Jurkat, Clone E6-1 (cell line): Measurements from ENCODE around the gene CELSR1.
"Not testable (repeated sequence)": the region's sequence is repeated elsewhere in the genome, so short reads cannot be mapped to it uniquely, and the experiment has no call there.

Source experiments
- DNase-seq: peaks from one replicate; pipeline ENCODE4 v3.0.0-alpha.2; 2011; ENCODE audit warnings: low read depth, low spot score
- H3K4me3 ChIP-seq: 2 replicates; pipeline ENCODE4 v1.5.1; 2011; ENCODE audit warnings: mild to moderate bottlenecking, low read length, control low read depth, moderate library complexity

Gene CELSR1

DNA sequence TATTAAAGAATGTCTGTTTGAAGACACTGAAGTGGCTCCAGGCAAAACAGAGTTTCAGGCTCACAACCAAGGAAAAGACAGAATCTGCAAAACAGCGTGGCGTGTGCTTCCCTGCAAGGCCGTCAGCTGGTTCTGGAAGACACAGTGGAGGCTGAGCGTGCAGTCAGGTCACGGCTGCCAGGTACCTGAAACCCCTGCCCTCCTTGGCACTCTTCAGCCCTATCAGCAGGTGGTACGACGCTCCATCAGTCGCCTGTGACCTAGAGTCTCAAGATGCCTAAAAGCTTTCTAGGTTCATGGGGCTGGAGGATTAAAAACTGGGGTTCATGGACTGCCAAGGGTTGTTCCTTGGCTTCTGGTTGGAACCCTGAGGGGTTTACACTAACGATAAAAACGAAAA lies 136.1 kb downstream of the CELSR1 start:
- H3K4me3 ChIP-seq: no peak overlapping the region
- no peak for DNase-seq

- no peak overlapping the region for H3K4me3 ChIP-seq
Observed at GRCh38 chr22:46399251-46400024, 138.0 kb downstream of the CELSR1 start.

GRCh38 chr22:46397951-46398350 lies 139.5 kb downstream of the CELSR1 start:
- no peak for DNase-seq
- H3K4me3 ChIP-seq: no peak overlapping the region

More at GRCh38 chr22:46399251-46400024, 138.0 kb downstream of the CELSR1 start:
- DNase-seq: peak; percentile 46

DNA sequence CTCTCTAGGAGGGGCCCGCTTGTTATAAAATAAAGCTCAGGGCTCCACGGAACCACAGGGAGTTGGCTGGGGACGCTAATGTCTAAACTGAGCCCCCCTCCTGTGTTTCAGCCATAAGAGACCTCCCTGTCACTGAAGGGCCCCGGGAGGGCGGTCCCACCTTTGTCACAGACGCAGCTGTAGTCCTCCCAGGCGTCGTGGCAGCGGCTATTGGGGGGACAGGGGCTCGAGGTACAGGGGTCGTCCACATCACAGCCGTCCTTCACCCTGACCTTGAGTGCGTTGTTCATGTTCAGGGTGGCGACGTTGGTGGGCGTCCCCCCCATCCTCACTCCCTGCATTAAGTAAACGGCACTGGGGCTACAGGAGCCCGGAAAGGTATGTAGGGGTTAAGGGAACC lies 139.9 kb downstream of the CELSR1 start:
- DNase-seq: no peak
- H3K4me3 ChIP-seq: no peak overlapping the region

DNA sequence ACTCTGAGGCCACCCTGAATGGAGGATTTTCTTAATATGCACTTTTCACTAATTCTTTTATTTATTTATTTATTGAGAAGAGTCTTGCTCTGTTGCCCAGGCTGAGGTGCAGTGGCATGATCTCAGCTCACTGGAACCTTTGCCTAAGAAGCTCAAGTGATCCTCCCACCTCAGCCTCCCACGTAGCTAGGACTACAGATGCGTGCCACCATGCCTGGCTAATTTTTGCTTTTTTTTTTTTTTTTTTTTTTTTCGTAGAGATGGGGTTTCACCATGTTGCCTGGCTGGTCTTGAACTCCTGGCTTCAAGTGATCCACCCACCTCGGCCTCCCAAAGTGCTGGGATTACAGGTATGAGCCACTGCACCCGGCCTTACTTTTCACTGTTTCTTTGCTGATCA lies 140.4 kb downstream of the CELSR1 start:
- not testable (repeated sequence) for H3K4me3 ChIP-seq, DNase-seq

GRCh38 chr22:46395145-46395544 lies 142.3 kb downstream of the CELSR1 start:
- DNase-seq: no peak
- no peak overlapping the region for H3K4me3 ChIP-seq

DNA sequence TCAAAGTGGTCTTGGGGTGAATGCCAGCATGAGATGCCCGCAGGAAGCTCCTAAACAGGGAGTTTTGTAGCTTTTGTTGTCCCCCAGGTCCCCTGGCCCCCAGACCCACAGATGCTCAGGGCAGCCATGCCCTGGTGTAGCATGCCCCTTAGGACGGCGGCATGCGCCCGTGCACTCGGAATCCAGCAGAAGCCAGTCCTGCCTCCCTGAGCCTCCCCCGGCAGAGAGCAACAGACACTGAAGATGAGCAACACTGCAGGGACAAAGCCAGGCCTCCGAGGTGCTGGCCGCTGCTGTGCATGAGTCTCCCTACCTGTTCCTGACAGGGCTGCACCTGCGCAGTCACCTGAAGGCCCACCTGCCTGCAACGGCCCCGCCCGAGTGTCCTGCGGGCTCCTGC lies 142.8 kb downstream of the CELSR1 start:
- no peak overlapping the region for H3K4me3 ChIP-seq
- no peak for DNase-seq

- DNase-seq: peak; percentile 65
- H3K4me3 ChIP-seq: no peak overlapping the region
Observed at GRCh38 chr22:46393873-46394272, 143.5 kb downstream of the CELSR1 start.

DNA sequence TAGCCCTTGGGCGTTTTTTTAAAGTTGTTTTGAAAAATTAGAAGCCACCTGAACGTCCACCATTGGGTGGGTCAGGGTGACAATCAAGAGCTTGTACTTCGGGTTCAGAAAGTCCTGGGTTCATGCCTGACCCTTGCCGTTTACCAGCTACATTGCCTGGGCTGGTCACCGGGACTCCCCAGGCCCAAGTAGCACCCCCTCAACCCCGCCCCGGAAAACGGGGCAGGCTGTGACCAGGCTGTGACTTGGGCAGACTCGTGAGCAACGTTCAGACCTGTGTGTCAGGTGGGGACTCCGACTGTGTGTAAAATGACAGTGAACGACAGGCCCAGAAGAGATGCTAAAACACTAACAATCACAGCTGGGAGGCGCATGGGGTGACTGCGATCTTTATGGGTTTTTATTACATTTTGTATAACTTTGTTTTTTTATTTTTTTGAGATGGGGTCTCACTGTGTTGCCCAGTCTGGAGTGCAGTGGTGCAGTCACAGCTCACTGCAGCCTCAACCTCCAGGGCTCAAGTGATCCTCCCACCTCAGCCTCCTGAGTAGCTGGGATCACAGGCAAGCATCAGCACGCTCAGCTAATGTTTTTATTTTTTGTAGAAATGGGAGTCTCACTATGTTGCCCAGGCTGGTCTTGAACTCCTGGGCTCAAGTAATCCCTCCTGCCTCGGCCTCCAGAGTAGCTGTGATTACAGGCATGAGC lies 145.1 kb downstream of the CELSR1 start:
- DNase-seq: no peak
- no peak overlapping the region for H3K4me3 ChIP-seq

- no peak overlapping the region for H3K4me3 ChIP-seq
- no peak for DNase-seq
Observed at GRCh38 chr22:46391486-46392136, 145.8 kb downstream of the CELSR1 start.

GRCh38 chr22:46390652-46391301 lies 146.6 kb downstream of the CELSR1 start:
- H3K4me3 ChIP-seq: no peak overlapping the region
- DNase-seq: no peak

- DNase-seq: no peak
- no peak overlapping the region for H3K4me3 ChIP-seq
Observed at GRCh38 chr22:46390105-46390651, 147.2 kb downstream of the CELSR1 start.

GRCh38 chr22:46389081-46389480 lies 148.3 kb downstream of the CELSR1 start:
- DNase-seq: no peak
- H3K4me3 ChIP-seq: no peak overlapping the region

DNA sequence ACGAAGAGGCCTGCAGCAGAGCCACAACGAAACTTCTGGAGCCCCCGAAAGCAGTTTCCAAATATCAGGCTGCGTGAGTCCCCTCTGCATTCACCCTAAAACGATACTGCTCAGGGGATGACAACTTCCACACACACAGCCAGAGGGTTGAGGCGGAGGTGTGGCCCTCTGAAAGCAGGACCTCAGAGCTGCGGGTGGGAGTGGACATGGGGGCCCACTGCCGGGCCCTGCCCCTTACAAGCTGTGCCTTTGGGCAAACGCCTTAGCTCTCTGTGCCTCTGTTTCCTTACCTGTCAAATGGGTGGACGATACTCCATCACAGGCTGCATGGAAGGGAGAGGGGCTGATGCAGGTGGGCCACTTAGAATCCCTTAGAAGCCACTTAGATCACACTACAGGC lies 148.8 kb downstream of the CELSR1 start:
- no peak overlapping the region for H3K4me3 ChIP-seq
- DNase-seq: no peak

DNA sequence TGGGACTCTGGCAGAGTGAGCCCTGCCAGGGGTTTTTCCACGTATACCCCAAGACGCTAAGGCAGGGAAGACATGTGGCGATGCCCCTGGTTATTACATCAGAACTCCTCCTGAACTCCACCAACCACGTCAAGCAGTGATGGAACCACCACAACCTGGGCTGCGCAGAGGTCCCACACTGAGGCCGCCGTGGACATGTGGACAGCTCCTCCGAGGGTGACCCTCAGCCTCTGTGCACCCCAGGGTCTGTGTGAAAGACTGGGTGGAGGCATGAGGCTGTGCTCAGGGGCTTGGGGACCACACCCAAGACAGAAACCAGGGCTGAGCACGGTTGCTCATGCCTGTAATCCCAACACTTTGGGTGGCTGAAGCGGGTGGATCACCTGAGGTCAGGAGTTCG lies 149.7 kb downstream of the CELSR1 start:
- H3K4me3 ChIP-seq: no peak overlapping the region
- no peak for DNase-seq

GRCh38 chr22:46386312-46386711 lies 151.1 kb downstream of the CELSR1 start:
- DNase-seq: no peak

DNA sequence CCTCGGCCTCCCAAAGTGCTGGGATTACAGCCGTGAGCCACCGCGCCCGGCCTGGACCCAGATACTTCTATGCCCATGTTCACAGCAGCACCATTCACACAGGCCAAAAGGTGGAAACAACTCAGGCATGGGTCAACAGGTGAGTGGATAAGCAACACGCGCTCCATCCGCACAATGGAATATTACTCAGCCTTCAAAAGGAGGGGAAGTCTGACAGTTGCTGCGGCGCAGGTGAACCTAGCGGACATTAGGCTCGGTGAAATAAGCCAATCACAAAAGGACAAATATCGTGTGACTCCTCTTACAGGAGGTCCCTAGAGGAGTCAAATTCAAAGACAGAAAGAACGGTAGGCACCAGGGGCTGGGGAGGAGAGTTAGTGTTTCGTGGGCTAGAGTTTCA lies 154.9 kb downstream of the CELSR1 start:
- H3K4me3 ChIP-seq: no peak overlapping the region
- no peak for DNase-seq

More at GRCh38 chr22:46386312-46386711, 151.1 kb downstream of the CELSR1 start:
- no peak overlapping the region for H3K4me3 ChIP-seq

GRCh38 chr22:46381731-46382130 lies 155.7 kb downstream of the CELSR1 start:
- DNase-seq: no peak
- H3K4me3 ChIP-seq: no peak overlapping the region

- DNase-seq: no peak
- no peak overlapping the region for H3K4me3 ChIP-seq
Observed at GRCh38 chr22:46381142-46381541, 156.3 kb downstream of the CELSR1 start.
